ENCODE data around the gene RMDN2.

- TF ChIP-seq CTCF (IDR thresholded peaks at IDR 0.05): no peak
- TF ChIP-seq ZFX (IDR thresholded peaks at IDR 0.05; ENCODE audit: borderline replicate concordance): no peak
These were observed 26.6 kb upstream of the RMDN2 start for GRCh38 chr2:37898448-37898847.

All from 22Rv1 (cell line).